ENCODE results near the gene NATD1. TPM values are rescaled to one million over a fixed set of nuclear protein-coding genes. Genes with fewer than 3 reads are reported as not detected.

Gene NATD1
- total and polyA plus RNA-seq, 2 of the 8 experiments (the other 6 are each of a cell fraction or from before 2014, with no cell fraction given): 5.4 to 8.4 TPM

DNA sequence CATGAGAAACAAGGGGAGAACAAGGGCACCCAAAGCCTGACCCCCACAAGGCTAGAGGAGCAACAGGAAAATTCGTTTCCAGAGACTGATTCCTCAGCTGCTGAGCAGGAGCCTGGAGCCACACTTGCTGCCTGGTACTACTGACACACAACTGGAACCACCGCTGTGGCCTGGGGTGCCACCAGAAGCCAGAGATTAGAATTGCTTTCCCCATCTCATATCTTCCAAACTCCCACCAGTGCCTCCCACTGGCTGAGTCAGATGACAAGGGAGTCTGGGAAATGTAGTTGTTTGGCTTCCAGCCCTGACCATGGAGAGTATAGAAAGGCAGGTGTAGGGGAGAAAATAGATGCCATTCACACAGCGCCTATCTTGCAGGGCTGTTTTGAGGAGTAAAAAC, 35.1 kb downstream of the NATD1 start:
- ChIA-PET POLR2A (ENCODE audit: partially characterized antibody) (interaction anchor here (1.1 kb wide), 1 partner anchor 12 kb away, joined by 3 read pairs; no protein-coding TSS in a partner anchor), CTCF (ENCODE audit: partially characterized antibody) (interaction anchor here (0.8 to 1.0 kb wide), 2 partner anchors 13 to 19 kb away, joined by 3 read pairs; no protein-coding TSS in a partner anchor)
- Histone ChIP-seq H3K79me1 (ENCODE audit: low read depth, low read length) (no peaks in the 10 kb centered on the region), H4K91ac (replicated peaks; ENCODE audit: insufficient read length, low read length) (no peak overlapping the region), H2BK120ac (replicated peaks; ENCODE audit: low read depth, low read length) (no peak overlapping the region), H3K56ac (replicated peaks; ENCODE audit: insufficient read length, low read depth, low read length) (no peak overlapping the region), H3K18ac (ENCODE audit: extremely low read depth, low read length) (no peak overlapping the region), H2AK5ac (ENCODE audit: low read depth, low read length) (no peak overlapping the region), H3K4me3 (ENCODE audit: extremely low read depth in 1 of 4, insufficient read depth in 2 of 4, low read depth in 3 of 4, low read length in 4 of 4) (no peak overlapping the region), H4K20me1 (replicated peaks in 1 of 2; ENCODE audit: control insufficient read depth in 1 of 2, insufficient read depth in 2 of 2, low read length in 2 of 2) (peaks cover under 1 to 4% of the 10 kb centered on the region in 2 experiments), H3K36me3 (ENCODE audit: control insufficient read depth in 2 of 4, insufficient read depth in 4 of 4, low read length in 3 of 4) (no peaks in the 10 kb centered on the region), H3K23me2 (ENCODE audit: low read depth, low read length) (peaks cover 8% of the 10 kb centered on the region), H4K5ac (ENCODE audit: insufficient read length, low read depth, low read length) (no peak overlapping the region), H2BK20ac (ENCODE audit: low read length) (no peak overlapping the region), H3K4me1 (replicated peaks in 1 of 4; ENCODE audit: control insufficient read depth in 3 of 4, insufficient read depth in 4 of 4, low read length in 3 of 4) (peaks cover 0 to 8% (median 3%) of the 10 kb centered on the region in 4 experiments; a peak in 4 of 7 replicates), H3K23ac (ENCODE audit: insufficient read length) (no peak overlapping the region), H2BK12ac (ENCODE audit: low read depth, low read length) (no peak overlapping the region), H2BK5ac (ENCODE audit: low read depth, low read length) (no peak overlapping the region), H3K4ac (replicated peaks; ENCODE audit: insufficient read length, low read depth, low read length) (no peak overlapping the region), H4K8ac (ENCODE audit: extremely low read depth, insufficient read depth, low read length) (no peak overlapping the region), H3K27ac (ENCODE audit: low read depth, low read length) (no peak overlapping the region), H3K9me3 (ENCODE audit: insufficient read depth in 2 of 2, low read depth in 1 of 2, low read length in 1 of 2) (no peaks in the 10 kb centered on the region; a peak in 1 of 4 replicates), H3K14ac (ENCODE audit: insufficient read length) (no peak overlapping the region), H3K27me3 (replicated peaks in 1 of 4; ENCODE audit: control insufficient read depth in 3 of 4, extremely low read depth in 1 of 4, insufficient read depth in 3 of 4, low read length in 3 of 4) (no peaks in the 10 kb centered on the region), H3K79me2 (ENCODE audit: control insufficient read depth in 1 of 2, insufficient read depth in 2 of 2, low read length in 2 of 2) (peaks cover 4 to 8% of the 10 kb centered on the region in 2 experiments), H2BK15ac (ENCODE audit: low read length) (no peak overlapping the region; the same call in 1 of the 2 replicates), H3K4me2 (ENCODE audit: insufficient read depth in 1 of 2, low read depth in 2 of 2, low read length in 2 of 2) (no peak overlapping the region), H2AFZ (ENCODE audit: low read length) (no peak overlapping the region; the same call in 1 of the 2 replicates), H3K9ac (replicated peaks in 1 of 4; ENCODE audit: extremely low read depth in 1 of 4, low read depth in 3 of 4, low read length in 3 of 4) (no peak overlapping the region)
- 56% methylated on average over 3 of the region's 3 CpGs; no CpG with 5 or more reads in 1 of the 2 experiments for whole genome bisulfite sequencing, 2 experiments (ENCODE audit: extremely low coverage in 1 of 2, insufficient coverage in 1 of 2, insufficient read length in 1 of 2, insufficient replicate concordance in 2 of 2, low coverage in 1 of 2, low lambda C conversion rate in 2 of 2, missing lambda C conversion rate in 1 of 2)
- FAIRE-seq: peak; percentile 73
- no peak for DNase-seq (ENCODE audit: low read depth in 1 of 2, low spot score in 2 of 2)
- peak; percentile 26 to 35; a peak in 2 of 4 replicates for TF ChIP-seq RAD21 (IDR thresholded peaks at IDR 0.05 in 1 of 2, conservative IDR thresholded peaks at IDR 0.05 in 1 of 2; ENCODE audit: low read depth in 2 of 2, low read length in 2 of 2)
- no peak for TF ChIP-seq EP300 (IDR thresholded peaks at IDR 0.05; ENCODE audit: borderline replicate concordance in 1 of 2, low read depth in 2 of 2, low read length in 2 of 2)
- no peak for TF ChIP-seq SP1 (IDR thresholded peaks at IDR 0.05; ENCODE audit: low read depth, low read length)
- no peak for TF ChIP-seq BACH1 (IDR thresholded peaks at IDR 0.05; ENCODE audit: low read length)
- TF ChIP-seq RNF2 (IDR thresholded peaks at IDR 0.05; ENCODE audit: borderline replicate concordance, low read depth, low read length, missing control alignments, poor library complexity, severe bottlenecking): no peak
- no peak for TF ChIP-seq SIRT6 (IDR thresholded peaks at IDR 0.05; ENCODE audit: low read length)
- no peak for TF ChIP-seq JUN (IDR thresholded peaks at IDR 0.05; ENCODE audit: low read depth, low read length)
- no peak for TF ChIP-seq SAP30 (IDR thresholded peaks at IDR 0.05; ENCODE audit: insufficient read depth, insufficient replicate concordance, low read length)
- TF ChIP-seq ZNF274 (IDR thresholded peaks at IDR 0.05; ENCODE audit: borderline replicate concordance, extremely low read depth, low read length): no peak
- no peak for TF ChIP-seq CTBP2 (IDR thresholded peaks at IDR 0.05; ENCODE audit: borderline replicate concordance, insufficient read depth, insufficient read length, low read length)
- TF ChIP-seq SIX5 (IDR thresholded peaks at IDR 0.05; ENCODE audit: low read depth, low read length): peak; percentile 65
- TF ChIP-seq CHD2 (IDR thresholded peaks at IDR 0.05; ENCODE audit: low read length): no peak
- peak; percentile 52; the same call in 1 of the 2 replicates for TF ChIP-seq JUND (IDR thresholded peaks at IDR 0.05; ENCODE audit: low read length)
